GM19043 (cell line): Measurements from ENCODE around the gene HOMER3.
"Not testable (repeated sequence)": the region's sequence is repeated elsewhere in the genome, so short reads cannot be mapped to it uniquely, and the experiment has no call there.

Experiments used
- ATAC-seq: cut with Tn5 transposase; IDR thresholded peaks from one replicate; pipeline ENCODE4 v1.9.1; 2021; ENCODE audit warnings: low read depth; ENCODE audit not compliant: unreplicated experiment

The HOMER3 gene

DNA sequence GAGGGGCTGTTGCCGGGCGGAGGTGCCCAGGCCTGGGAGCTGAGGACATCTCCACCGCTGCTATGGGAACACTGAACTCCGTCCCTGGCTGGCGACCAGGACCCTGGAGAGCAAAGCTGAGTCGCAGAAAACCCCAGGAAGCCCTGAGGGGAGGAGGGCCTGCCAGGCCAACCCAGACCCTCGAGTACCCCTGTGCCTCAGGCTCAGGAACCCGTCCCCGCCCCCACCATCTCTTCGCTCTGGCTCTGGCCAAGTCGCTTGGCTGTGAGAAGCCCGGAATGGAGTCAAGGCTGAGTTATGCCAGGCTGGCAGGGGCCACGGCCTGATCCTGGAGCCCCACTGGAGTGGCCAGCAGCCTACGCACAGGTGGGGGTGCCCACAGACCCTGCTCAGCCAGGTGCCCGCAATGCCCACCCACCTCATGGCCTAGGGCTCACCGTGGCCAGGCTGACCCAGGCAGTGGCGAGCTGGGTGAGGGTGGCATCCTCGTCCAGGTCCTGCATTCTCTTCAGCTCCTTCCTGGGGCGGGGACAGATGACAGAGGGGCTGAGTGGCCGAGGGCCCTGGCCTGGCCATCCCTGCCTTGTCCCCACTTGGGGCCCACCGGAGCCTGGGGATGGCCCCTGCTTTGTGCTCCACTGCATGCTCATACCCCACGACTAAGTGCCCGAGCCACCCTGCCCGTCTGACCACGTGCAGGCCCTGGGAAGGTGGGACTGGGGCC is 36.5 kb downstream of the HOMER3 start:
- no peak for ATAC-seq

DNA sequence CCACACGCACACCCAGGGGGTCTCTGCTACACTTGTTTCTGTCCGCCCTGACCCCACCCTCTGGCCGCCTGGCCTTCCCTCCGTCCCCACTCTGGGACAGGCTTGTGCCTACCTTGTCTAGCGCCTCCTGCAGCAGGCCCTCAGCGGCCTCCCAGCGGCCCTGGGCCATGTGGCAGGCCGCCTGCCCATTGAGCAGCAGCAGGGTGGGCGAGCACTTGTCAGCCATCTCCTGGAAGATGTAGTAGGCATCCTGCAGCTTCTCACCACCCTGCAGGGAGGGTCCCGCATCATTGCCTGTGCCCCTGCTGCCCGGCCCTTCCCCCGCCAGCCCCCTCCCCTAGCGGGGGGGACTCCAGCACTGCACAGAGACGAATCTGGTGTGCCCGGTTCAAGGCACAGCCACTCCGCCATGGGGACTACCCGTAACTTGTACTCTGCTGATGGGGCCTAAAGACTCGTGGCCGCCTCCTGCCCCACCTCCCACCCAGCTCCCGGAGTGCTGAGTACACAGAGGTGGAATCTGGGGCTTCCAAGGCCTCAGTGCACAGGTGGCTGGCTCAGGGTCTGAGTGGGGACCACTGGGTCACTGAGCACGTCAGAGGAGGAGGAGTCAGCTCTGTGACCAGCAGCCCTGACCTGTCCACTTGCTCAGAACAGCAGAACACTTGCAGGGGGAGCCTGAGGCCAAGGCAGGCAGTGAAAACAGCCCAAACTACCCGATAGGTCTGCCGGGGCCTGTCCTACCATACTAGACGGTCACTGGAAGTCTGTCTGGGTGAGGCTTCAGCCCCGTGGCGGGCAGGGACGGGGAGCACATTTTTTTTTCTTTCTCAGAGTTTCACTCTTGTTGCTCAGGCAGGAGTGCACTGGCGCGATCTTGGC is 37.6 kb downstream of the HOMER3 start:
- ATAC-seq = no peak

DNA sequence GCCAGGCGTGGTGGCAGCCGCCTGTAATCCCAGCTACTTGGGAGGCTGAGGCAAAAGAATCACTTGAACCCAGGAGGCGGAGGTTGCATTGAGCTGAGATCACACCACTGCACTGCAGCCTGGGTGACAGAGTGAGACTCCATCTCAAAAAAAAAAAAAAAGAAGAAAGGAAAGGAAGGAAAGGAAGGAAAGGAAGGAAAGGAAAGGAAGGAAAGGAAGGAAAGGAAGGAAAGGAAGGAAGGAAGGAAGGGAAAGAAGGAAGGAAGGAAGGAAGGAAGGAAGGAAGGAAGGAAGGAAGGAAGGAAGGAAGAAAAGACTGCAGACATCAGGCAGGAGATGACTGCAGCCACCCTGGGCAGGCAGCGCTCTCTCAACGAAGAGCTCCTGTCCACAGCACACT is 38.5 kb downstream of the HOMER3 start:
- not testable (repeated sequence) for ATAC-seq

DNA sequence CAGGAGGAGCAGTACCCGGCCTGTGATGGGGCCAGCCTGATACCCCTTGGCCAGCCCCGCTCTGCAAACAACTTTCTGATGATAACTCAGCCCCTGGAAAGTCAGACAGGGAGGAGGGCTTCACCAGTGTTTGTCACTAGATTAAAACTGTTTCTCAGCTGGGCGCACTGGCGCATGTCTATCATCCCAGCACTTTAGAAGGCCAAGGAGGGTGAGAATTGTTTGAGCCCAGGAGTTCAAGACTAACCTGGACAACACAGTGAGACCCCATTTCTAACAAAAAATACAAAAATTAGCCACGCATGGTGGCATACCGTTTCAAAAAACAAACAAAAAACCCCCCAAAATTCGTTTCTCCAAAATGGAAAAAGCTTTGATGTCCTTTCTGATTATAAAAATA is 39.5 kb downstream of the HOMER3 start:
- no peak for ATAC-seq

DNA sequence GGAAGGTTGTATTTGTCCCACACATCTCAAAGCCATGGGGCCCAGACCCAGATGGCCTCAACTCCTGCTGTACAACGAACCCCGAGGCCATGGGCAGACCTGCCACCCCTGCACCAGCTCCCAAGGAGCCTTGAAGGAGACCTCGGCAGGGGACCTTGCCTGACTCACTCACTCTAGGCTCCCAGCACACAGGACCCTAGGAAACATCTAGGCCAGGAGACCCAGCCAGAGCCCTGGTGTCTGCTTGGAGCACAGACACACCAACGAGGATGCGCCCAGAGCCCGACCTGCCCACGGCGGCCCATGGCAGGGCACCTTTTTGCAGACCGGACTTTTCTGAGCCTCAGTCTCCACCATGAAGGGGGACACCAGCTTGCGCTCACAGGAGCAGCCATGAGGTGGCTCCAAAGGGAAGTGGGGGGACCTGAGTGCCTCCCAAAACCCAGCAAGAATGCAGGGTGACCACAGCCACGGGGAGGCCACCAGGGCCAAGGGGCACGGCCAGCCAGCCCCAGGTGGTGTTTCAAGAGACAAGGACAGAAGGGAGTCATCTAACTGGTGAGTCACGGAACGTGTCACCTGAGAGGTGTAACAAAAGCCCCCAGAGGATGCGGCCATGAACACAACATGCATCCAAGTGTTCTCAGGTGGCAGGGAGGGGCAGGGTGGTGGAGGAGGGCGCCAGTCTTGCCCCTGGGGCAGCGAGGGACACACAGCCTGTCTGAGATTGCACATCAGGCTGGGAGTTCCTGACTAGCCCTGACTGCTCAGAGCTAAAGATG is 40.1 kb downstream of the HOMER3 start:
- ATAC-seq = no peak

DNA sequence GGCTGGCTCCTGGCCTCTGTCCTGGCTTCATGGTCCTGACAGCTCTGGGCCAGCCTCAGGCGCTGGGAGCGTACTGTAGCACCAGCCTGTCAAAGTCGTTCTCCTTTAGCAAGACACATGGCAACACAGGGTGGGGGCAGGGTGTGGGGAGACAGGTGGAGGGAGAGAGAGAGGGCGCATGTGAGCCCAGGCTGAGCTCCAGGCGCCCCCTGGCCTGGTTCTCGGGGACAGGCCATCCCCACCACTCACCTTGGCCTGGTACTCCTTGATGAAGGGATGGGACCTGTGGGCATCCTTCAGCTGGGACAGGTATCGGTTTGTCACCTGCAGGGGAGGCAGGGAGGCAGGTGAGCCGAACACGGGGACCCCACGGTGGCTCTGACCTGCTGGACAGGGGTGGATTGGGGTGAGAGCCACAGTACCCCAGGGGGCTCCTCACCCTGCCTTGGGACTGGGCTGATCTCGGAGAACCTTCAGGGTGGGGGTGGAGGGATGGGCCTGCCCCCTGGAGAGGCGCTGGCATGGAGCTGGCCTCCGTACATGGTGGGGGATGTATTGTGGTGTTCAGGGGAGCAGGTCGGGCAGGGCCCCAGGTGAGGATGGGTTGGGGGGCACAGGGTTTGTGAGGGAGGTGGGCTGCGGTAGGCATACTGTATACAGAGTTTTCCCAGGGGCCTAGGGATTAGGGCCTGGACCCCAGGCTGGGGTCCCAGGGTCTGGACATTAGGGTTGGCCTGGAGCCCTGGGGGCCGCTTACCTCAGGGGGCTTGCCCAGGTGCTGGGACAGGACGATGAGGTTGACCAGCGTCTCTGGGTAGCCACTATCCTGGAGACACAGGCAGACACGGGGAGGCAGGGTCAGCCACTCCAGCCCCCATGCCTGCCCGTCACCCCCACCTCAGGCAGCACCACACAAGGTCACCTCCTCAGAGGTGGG is 41.1 kb downstream of the HOMER3 start:
- ATAC-seq = no peak

DNA sequence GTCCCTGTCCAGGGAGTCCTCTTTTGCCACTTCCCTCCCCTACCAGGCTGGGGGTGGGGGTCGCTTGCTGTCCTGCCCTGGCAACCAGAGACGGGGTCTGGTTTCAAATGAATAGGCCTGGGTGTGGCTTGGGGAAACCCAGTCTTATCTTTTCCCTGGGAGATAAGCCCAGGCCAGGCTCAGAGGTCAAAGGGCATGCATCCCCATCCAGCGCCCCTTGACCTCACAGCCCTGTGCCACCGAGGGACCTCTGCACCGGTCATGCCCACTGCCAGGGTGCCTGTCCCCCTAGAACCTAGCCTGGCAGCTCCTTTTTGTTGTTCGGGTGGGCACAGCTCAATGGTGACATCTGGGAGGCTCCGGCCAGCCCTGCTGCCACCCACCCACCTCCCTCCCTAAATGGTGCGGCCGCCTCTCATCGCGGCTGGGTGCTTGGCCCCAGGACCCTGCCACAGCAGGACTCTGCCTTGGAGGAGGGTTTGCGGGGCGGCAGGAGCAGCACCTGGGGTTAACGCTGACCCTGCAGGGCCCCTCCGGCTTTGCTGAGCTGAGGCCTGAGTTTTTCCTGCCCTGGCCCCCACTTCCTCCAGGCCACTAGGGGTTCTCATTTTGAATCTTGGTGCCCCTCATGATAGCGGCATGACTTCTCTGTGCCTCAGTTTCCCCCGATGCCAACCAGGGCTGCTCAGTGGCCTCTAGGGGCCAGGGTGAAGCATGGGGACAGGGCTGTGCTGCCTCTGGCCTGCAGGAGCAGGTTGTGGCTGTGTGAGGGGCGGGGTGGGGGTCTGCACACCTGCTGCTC is 42.2 kb downstream of the HOMER3 start:
- ATAC-seq = no peak

DNA sequence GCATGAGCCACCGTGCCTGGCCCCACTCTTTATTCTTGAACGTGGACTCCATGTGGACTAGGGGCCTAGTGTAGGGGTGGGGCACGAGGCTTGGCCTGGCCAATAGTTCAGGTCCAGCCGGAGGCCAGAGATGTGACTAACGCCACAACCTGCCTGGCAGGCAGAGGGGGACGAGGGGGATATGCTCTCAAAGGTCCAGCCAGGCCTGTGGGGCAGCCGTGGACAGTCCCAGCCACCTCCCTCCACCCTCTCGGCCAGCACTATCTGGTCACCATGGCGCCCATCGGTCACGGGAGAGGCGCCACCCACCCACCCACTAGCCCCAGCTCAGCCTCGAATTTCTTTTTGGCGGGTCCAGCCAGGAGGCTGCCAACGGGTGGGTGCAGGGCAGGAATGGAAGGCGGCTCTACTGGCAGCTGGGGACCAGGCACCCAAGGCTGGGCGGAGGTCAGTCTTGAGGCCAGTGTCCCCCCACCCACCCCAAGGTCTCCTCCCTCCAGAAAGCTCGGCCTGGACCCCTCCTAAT is 42.9 kb downstream of the HOMER3 start:
- ATAC-seq = no peak

DNA sequence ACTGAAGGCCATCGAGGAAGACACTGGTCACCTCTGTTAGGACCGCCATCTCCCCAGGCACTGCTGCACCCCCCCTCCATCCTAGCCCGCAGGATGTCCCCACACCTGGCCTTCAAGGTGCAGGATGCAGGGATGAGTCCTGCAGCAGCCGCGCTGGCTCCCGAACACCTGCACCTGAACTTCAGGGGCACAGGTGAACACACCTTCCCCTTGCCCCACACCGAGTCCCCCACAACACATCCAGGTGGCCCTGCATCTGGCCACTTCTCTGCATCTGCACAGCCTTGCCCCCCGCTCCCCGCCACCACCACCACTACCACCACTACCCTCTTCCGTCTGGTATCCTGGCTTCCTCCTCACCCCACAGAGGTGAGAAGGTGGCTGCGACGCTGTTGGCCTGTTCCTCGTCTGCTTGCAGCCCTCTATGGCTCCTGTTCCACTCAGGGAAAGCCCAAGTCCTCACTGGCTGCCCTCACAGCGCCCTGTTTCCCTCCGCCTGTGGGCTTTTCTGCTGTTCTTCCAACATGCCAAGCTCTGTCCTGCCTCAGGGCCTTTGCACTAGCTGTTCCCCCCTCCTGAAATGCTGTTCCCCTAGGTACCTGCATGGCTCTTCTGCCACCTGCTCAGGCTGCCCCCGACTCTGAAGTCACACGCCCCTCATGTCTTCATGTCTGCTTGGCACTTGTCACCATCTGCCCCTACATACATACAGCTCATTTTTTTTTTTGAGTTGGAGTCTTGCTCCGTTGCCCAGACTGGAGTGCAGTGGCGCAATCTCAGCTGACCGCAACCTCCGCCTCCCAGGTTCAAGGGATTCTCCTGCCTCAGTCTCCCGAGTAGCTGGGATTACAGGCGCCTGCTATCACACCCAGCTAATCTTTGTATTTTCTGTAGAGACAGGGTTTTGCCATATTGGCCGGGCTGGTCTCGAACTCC is 43.7 kb downstream of the HOMER3 start:
- no peak for ATAC-seq

DNA sequence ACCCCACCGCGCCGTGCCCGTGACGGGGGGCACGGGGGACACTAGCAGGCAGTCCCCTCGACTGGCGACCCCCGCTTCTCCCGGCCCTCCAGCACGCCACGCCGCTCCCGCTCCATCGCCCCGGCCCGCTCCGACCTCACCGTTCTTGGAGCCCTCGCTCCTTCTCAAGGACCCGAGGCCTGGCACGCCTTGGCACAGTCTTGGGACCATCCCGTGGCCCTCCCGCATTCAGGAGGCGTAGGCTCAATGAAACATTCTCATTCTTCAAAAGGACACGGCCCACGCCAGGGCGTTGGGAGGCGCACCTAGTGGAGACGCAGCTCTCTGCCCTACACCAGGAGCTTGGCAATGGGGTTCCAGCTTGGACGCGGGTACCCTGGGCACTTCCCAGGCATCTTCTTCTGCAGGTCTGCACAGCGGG is 44.6 kb downstream of the HOMER3 start:
- ATAC-seq = no peak

DNA sequence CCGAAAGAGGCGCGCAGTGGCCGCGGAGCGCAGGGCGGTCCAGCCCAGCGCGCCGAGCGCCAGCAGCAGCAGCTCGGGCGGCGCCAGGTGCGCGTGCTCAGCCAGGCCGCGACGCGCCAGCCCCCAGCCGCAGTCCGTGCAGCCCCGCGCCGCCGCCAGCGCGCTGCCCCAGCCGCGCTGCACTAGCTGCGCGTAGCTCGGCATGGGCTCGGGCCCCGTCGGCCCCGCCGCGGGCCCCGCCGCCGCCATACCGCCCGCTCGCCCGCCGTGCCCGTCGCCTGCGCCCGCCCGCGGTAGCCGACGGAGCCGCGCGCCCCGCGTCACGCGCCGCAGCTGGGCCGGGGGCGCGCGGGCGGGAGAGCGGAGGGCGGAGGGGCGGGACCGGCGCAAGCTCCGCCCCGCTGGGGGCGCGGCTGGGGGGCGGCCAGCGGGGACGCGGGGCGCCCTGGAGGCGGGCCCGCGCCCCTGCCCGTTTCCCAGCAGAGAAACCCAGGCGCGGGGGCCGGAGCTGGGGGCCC is 45.1 kb downstream of the HOMER3 start, which contains the start of gene CERS1:
CERS1 (minus strand) TSS at position 335 of the 518 bp plus-strand sequence; CDS start at position 249, 86 bp downstream.
- no peak for ATAC-seq

DNA sequence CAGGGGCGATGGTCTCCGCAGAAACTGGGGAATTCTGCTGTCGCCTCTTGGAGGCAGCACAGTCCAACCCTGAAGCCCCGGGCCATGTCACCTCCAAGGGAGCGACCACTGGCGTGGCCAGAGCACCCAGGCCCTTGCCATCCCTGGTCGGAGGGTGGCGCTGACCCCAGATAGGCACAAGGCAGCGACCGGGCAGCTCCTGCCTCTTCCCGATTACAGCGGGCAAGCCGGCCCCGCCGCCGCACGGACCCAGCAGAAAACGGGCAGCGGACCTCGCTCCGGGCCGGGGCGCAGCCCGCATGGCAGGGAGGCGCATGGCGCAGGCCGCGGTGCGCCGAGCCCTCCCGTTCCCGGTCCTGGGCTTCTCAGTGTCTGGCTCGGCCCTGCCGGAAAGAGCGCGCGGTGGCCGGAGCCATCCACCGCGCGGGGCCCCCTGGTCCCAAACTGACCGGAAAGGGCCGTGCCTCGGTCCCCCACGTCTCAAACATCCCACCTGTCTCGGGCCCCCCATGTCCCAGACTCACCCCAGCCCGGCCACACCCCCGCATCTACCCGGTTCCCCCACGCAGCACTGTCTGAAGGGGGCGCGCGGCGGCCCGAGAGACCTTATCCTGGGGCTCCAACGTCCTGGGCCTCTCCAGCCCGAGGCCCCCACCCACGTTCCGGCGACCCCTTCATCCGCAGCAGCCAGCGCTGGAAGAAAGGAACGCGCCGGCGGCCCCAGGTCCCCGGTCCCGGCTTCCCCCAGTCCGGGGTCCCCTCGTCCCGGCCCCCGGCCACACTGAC is 45.8 kb downstream of the HOMER3 start:
- ATAC-seq = no peak

DNA sequence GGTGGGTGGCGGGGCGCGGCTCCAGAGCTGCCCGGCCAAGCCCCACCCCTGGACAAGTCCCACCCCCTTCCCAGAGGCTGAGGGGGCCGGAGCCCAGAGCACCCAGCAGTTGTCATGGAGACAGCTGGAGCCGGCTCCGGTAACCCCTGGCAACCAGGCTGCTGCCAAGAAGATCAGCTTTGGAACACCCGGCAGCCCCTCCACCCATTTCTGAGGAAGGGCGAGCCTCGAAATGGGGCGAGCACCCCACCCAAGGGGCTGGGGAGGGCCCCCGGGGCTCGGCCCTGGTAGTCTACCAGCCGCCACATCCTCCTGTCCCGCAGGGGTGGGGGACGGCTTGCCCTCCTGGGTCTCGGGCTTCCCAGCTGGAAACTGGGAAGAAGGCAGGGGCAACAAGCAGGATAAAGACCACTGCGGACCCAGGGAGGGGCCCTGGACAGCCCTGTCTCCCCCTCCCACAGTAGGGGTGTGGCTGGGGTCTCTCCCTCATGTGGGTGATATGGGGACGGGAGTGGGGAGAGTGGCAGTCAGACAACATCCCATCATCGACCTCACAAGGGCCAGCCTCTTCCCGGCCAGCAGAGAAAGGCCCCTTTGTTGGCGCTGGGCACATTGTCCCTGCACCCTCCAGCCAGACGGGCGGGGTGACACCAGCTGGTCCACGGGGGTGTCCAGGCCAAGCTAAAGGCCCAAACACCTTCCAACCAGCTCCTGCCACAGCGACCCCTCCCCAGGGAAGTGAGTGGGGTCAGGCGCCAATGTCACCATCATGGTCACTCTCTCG is 46.6 kb downstream of the HOMER3 start:
- no peak for ATAC-seq

DNA sequence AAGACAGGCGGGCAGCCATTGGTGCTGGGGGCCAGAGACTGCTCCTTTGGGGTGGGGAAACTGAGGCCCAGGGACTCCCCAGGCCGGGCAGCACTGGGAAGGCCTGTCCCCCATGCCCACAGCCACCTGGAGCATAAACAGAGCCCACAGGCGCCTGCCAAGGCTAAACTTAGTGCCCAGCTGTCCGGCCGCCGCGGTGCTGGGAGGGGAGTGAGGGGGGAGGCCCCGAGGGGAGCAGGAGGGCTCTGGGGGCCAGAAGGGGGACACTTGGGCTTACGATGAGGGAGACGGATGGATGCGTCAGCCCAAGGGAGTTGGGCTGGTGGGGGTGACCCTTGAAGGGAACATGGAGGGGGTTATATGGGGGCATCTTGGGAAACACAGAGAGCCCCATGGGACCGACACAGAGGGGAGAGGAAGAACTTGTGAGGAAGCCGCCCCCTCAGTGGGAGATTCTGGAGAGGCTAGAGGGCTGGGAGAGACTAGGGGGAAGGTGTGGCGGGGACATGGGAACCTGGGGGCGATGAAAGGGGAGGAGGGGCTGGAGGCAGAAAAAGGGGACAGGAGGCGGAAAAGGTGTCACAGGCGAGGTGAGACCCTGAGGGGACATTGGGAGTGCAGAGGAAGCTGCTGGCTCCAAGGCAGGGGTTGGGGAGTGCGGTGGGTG is 47.3 kb downstream of the HOMER3 start:
- ATAC-seq = no peak

DNA sequence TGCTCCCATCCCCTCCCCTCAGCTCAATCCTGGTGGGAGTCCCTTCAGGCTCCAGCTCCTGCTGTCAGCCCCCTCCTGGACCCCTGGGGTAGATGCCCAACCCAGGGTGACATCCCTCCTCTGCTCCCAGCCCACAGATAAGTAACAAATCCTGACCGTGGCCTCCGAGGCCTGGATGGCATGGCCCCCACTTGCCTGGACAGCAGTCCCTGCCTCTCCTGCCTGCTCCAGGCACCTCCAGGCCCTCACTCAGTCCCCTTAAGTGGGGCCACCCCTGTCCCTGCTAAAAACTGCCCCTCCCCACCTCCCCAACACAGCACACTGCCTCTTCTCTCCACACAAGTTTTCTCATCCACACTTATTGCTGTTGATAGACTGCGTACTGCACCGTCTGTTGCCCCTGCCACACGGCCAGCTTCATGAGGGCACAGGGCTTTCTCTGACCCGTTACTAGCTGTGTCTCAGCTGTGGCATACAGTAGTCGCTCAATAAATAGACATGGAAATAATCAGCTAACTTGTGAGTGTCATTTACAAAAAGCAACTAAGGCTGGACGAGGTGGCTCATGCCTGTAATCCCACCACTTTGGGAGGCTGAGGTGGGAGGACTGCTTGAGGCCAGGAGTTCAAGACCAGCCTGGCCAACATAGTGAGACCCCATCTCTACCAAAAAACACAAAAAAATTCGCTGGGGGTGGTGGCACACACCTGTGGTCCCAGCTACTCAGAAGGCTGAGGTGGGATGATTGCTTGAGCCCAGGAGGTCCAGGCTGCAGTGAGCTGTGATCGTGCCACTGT is 50.9 kb downstream of the HOMER3 start:
- no peak for ATAC-seq
